H1 (cell line): ENCODE results near the gene SLC66A1. TPM values are rescaled to one million over a fixed set of nuclear protein-coding genes. Genes with fewer than 3 reads are reported as not detected.

ENCODE experiments used
- CTCF ChIA-PET: fragments of 300-600 bp; sonication (Branson Sonifier 250); formaldehyde crosslinking; loops from one replicate; lab custom pipeline; 2021; ENCODE audit not compliant: partially characterized antibody; lab: Charles Lee
- POLR2A ChIA-PET: fragments of 300-600 bp; sonication (Branson Sonifier 250); formaldehyde crosslinking; loops from one replicate; lab custom pipeline; 2021; ENCODE audit warnings: inconsistent platforms; ENCODE audit not compliant: partially characterized antibody; lab: Charles Lee
- DNase-seq, 2 experiments: peaks; one replicate each; pipeline versions ENCODE4 v3.0.0 to v3.0.0-alpha.2; 2010 to 2022; ENCODE audit warnings: low spot score in 2 of 2, low read depth in 1 of 2, mixed read lengths in 1 of 2
- FAIRE-seq: peaks from 2 replicates; lab custom pipeline; 2011; peaks lifted over from hg19 to GRCh38; lab: Jason Lieb, UNC
- H2AFZ ChIP-seq: 2 replicates; pipeline ENCODE4 v1.8.1; 2012; ENCODE audit warnings: low read length, inconsistent platforms
- H2AK5ac ChIP-seq: 2 replicates; pipeline ENCODE4 v1.6.1; 2013; ENCODE audit warnings: low read depth, low read length
- H2BK120ac ChIP-seq: replicated peaks from 2 replicates; pipeline ENCODE3; 2013; ENCODE audit warnings: low read depth, low read length, inconsistent platforms
- H2BK12ac ChIP-seq: 2 replicates; pipeline ENCODE4 v1.6.1; 2013; ENCODE audit warnings: low read depth, low read length
- H2BK15ac ChIP-seq: 2 replicates; pipeline ENCODE4 v1.6.1; 2013; ENCODE audit warnings: low read length
- H2BK20ac ChIP-seq: 2 replicates; pipeline ENCODE4 v1.6.1; 2013; ENCODE audit warnings: low read length
- H2BK5ac ChIP-seq: 2 replicates; pipeline ENCODE4 v1.6.1; 2013; ENCODE audit warnings: low read depth, low read length
- H3K14ac ChIP-seq: 2 replicates; pipeline ENCODE4 v1.6.1; 2013; ENCODE audit warnings: inconsistent platforms; ENCODE audit not compliant: insufficient read length
- H3K18ac ChIP-seq: 2 replicates; pipeline ENCODE4 v1.6.1; 2013; ENCODE audit warnings: low read length; ENCODE audit errors: extremely low read depth
- H3K23ac ChIP-seq: 2 replicates; pipeline ENCODE4 v1.6.1; 2013; ENCODE audit warnings: inconsistent platforms; ENCODE audit not compliant: insufficient read length
- H3K23me2 ChIP-seq: 2 replicates; pipeline ENCODE4 v1.6.1; 2013; ENCODE audit warnings: low read depth, low read length
- H3K27ac ChIP-seq: 2 replicates; pipeline ENCODE4 v1.6.1; 2011; ENCODE audit warnings: low read depth, low read length, inconsistent platforms
- H3K27me3 ChIP-seq, 4 experiments: replicated peaks in 1 of 4; 1 replicate in 1 of 4; 2 replicates in 3 of 4; pipeline versions ENCODE4 v1.6.1 to v1.8.1; 2011 to 2013; ENCODE audit warnings: low read length in 3 of 4, mild to moderate bottlenecking in 3 of 4, inconsistent platforms in 2 of 4, mixed read lengths in 2 of 4, moderate library complexity in 1 of 4; ENCODE audit not compliant: control insufficient read depth in 3 of 4, insufficient read depth in 3 of 4; ENCODE audit errors: extremely low read depth in 1 of 4
- H3K36me3 ChIP-seq, 4 experiments: 2 replicates each; pipeline versions ENCODE4 v1.6.1 to v1.8.1; 2011 to 2013; ENCODE audit warnings: mild to moderate bottlenecking in 4 of 4, low read length in 3 of 4, moderate library complexity in 2 of 4, control low read depth in 1 of 4, inconsistent platforms in 1 of 4; ENCODE audit not compliant: insufficient read depth in 4 of 4, control insufficient read depth in 2 of 4
- H3K4ac ChIP-seq: replicated peaks from 2 replicates; pipeline ENCODE3; 2013; ENCODE audit warnings: low read length, low read depth, mixed read lengths, inconsistent platforms; ENCODE audit not compliant: insufficient read length
- H3K4me1 ChIP-seq, 4 experiments: replicated peaks in 1 of 4; 1 replicate in 1 of 4; 2 replicates in 3 of 4; pipeline versions ENCODE4 v1.6.1 to v1.8.1; 2011 to 2013; ENCODE audit warnings: low read length in 3 of 4, inconsistent platforms in 2 of 4, mixed read lengths in 1 of 4; ENCODE audit not compliant: insufficient read depth in 4 of 4, control insufficient read depth in 3 of 4
- H3K4me2 ChIP-seq, 2 experiments: 2 replicates each; pipeline versions ENCODE4 v1.6.1 to v1.8.1; 2011 to 2013; ENCODE audit warnings: low read depth in 2 of 2, low read length in 2 of 2, control low read depth in 1 of 2, inconsistent platforms in 1 of 2, mild to moderate bottlenecking in 1 of 2; ENCODE audit not compliant: insufficient read depth in 1 of 2
- H3K4me3 ChIP-seq, 4 experiments: fragments of 200-600, 300-600 bp in 1 of 4; sonication (generic), shearing (Covaris generic), sonication (Bioruptor Twin) in 1 of 4; 2 replicates each; pipeline versions ENCODE4 v1.5.1 to v1.8.1; 2011 to 2016; ENCODE audit warnings: low read length in 4 of 4, low read depth in 3 of 4, control low read depth in 2 of 4, inconsistent platforms in 2 of 4, mild to moderate bottlenecking in 2 of 4, mixed read lengths in 1 of 4, moderate library complexity in 1 of 4; ENCODE audit not compliant: insufficient read depth in 2 of 4; ENCODE audit errors: extremely low read depth in 1 of 4
- H3K56ac ChIP-seq: replicated peaks from 2 replicates; pipeline ENCODE3; 2013; ENCODE audit warnings: low read depth, mild to moderate bottlenecking, mixed read lengths, low read length, inconsistent platforms; ENCODE audit not compliant: insufficient read length
- H3K79me1 ChIP-seq: 2 replicates; pipeline ENCODE4 v1.6.1; 2013; ENCODE audit warnings: low read depth, low read length, control low read depth
- H3K79me2 ChIP-seq, 2 experiments: 2 replicates each; pipeline versions ENCODE4 v1.6.1 to v1.8.1; 2012 to 2013; ENCODE audit warnings: low read length in 2 of 2, mild to moderate bottlenecking in 2 of 2, inconsistent platforms in 1 of 2; ENCODE audit not compliant: insufficient read depth in 2 of 2, control insufficient read depth in 1 of 2
- H3K9ac ChIP-seq, 4 experiments: replicated peaks in 1 of 4; 1 replicate in 1 of 4; 2 replicates in 3 of 4; pipeline versions ENCODE4 v1.6.1 to v1.8.1; 2011 to 2013; ENCODE audit warnings: low read depth in 3 of 4, low read length in 3 of 4, control low read depth in 2 of 4, mild to moderate bottlenecking in 2 of 4, moderate library complexity in 2 of 4, inconsistent platforms in 1 of 4; ENCODE audit errors: extremely low read depth in 1 of 4
- H3K9me3 ChIP-seq, 2 experiments: 2 replicates each; pipeline versions ENCODE4 v1.6.1 to v1.8.1; 2012 to 2013; ENCODE audit warnings: mild to moderate bottlenecking in 2 of 2, moderate library complexity in 2 of 2, control low read depth in 1 of 2, inconsistent platforms in 1 of 2, low read depth in 1 of 2, low read length in 1 of 2, mixed read lengths in 1 of 2; ENCODE audit not compliant: insufficient read depth in 2 of 2
- H4K20me1 ChIP-seq, 2 experiments: replicated peaks in 1 of 2; 2 replicates each; pipeline versions ENCODE3 to v1.8.1; 2011 to 2013; ENCODE audit warnings: inconsistent platforms in 2 of 2, low read length in 2 of 2, mild to moderate bottlenecking in 1 of 2; ENCODE audit not compliant: insufficient read depth in 2 of 2, control insufficient read depth in 1 of 2
- H4K5ac ChIP-seq: 2 replicates; pipeline ENCODE4 v1.6.1; 2013; ENCODE audit warnings: low read length, low read depth, mixed read lengths, inconsistent platforms; ENCODE audit not compliant: insufficient read length
- H4K8ac ChIP-seq: 2 replicates; pipeline ENCODE4 v1.8.0; 2013; ENCODE audit warnings: mild to moderate bottlenecking, moderate library complexity, low read length, inconsistent platforms; ENCODE audit not compliant: insufficient read depth; ENCODE audit errors: extremely low read depth
- H4K91ac ChIP-seq: replicated peaks from 2 replicates; pipeline ENCODE3; 2013; ENCODE audit warnings: low read length, mixed read lengths, inconsistent platforms; ENCODE audit not compliant: insufficient read length
- CREB1 ChIP-seq: IDR thresholded peaks from 2 replicates; pipeline ENCODE4 v1.6.1; 2012; ENCODE audit warnings: inconsistent platforms
- EGR1 ChIP-seq: IDR thresholded peaks from 2 replicates; pipeline ENCODE4 v1.6.1; 2011; ENCODE audit warnings: low read depth, low read length, borderline replicate concordance
- FOSL1 ChIP-seq: IDR thresholded peaks from 2 replicates; pipeline ENCODE4 v1.6.1; 2011; ENCODE audit warnings: mild to moderate bottlenecking, low read depth, low read length, moderate library complexity; ENCODE audit not compliant: insufficient read depth
- HDAC2 ChIP-seq, 2 experiments: fragments of 300-600 bp in 1 of 2; sonication (generic) in 1 of 2; IDR thresholded peaks; 2 replicates each; pipeline ENCODE4 v1.6.1; 2011 to 2012; ENCODE audit warnings: low read depth in 2 of 2, low read length in 2 of 2, mild to moderate bottlenecking in 2 of 2, moderate library complexity in 2 of 2, borderline replicate concordance in 1 of 2, inconsistent platforms in 1 of 2
- TAF1 ChIP-seq: IDR thresholded peaks from 2 replicates; pipeline ENCODE4 v1.6.1; 2011; ENCODE audit warnings: mild to moderate bottlenecking, low read depth, low read length
- TAF7 ChIP-seq: optimal IDR thresholded peaks from 2 replicates; pipeline ENCODE3; 2011; ENCODE audit warnings: low read depth, mild to moderate bottlenecking, inconsistent platforms, low read length, moderate library complexity, borderline replicate concordance
- TBP ChIP-seq: IDR thresholded peaks from 2 replicates; pipeline ENCODE4 v1.6.1; 2011; ENCODE audit warnings: low read depth, low read length, improper control_type of control experiment
- ZNF274 ChIP-seq: IDR thresholded peaks from 2 replicates; pipeline ENCODE4 v1.7.0; 2012; ENCODE audit warnings: low read length, borderline replicate concordance; ENCODE audit errors: extremely low read depth
- WGBS, 2 experiments: shearing (Covaris generic) in 1 of 2; methylation state at CpG; one replicate each; pipeline versions ENCODE4 v1.1.6 to v1.1.7; 2013 to 2015; ENCODE audit warnings: low lambda C conversion rate in 2 of 2, mixed read lengths in 2 of 2, inconsistent platforms in 1 of 2, low coverage in 1 of 2, missing lambda C conversion rate in 1 of 2; ENCODE audit not compliant: insufficient replicate concordance in 2 of 2, insufficient coverage in 1 of 2, insufficient read length in 1 of 2; ENCODE audit errors: extremely low coverage in 1 of 2, missing lambda C conversion rate in 1 of 2; 5-methylcytosine and 5-hydroxymethylcytosine counted together
- polyA plus RNA-seq, 7 experiments: library from polyadenylated mRNA; depleted of rRNA in 3 of 7; stranded (reverse) in 5 of 7; unstranded in 2 of 7; fragments of >200 nt in 5 of 7; fragments of 200-250 nt in 2 of 7; gene quantifications; 1 replicate in 5 of 7; 2 replicates in 1 of 7; 4 replicates in 1 of 7; pipeline versions ENCODE4 v1.2.1 to v1.2.3, GENCODE V29; 2011 to 2013; ENCODE audit warnings: missing spikeins in 2 of 7, mixed read lengths in 2 of 7
- total RNA-seq: library from RNA; stranded (reverse); fragmentation: NEBNext Ultra II Directional; extraction: Animal tissue kit (Norgen Biotek cat#: 25700); gene quantifications from 2 replicates; pipeline ENCODE4 v1.2.1, GENCODE V29; 2021

Gene SLC66A1
- total and polyA plus RNA-seq, 2 of the 8 experiments (the other 6 are each of a cell fraction or from before 2014, with no cell fraction given), result 16.8 to 27.9 TPM

DNA sequence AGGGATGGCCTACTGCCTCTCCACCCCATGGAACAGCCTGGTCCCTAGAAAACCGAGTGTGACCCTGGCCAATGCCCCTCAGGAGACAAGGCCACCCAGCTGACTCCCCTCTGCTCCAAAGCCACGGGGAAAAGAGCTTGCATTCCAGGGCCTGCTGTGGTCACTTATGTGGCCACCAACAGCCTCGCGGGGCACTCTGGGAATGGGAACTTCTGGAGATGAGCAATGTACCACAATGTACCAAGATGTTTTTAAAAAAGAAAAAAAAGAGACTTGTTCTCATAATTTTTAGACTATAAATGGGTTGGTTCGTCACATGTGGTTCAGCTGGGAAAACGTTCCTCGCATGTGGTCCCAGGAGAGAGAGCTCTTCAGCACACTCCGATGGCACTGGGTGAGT lies 62.8 kb downstream of the SLC66A1 start:
- DNase-seq, result no peak
- H4K91ac ChIP-seq, result no peak overlapping the region
- H4K8ac ChIP-seq, result no peak overlapping the region
- no peak overlapping the region for H3K4me3 ChIP-seq
- H3K18ac ChIP-seq, result no peak overlapping the region
- H3K79me1 ChIP-seq, result peaks cover 9% of the 10 kb centered on the region
- TF ChIP-seq ZNF274 (no peak), TBP (no peak), TAF1 (no peak), TAF7 (no peak), CREB1 (no peak), HDAC2 (IDR thresholded peaks at IDR 0.05; ENCODE audit: borderline replicate concordance in 1 of 2, low read depth in 2 of 2, low read length in 2 of 2) (no peak), EGR1 (no peak), FOSL1 (no peak)
- TF ChIP-seq, all 59 proteins: peak for 0
- Histone ChIP-seq H3K9ac (no peak overlapping the region), H3K14ac (no peak overlapping the region), H2AK5ac (no peak overlapping the region), H2BK20ac (no peak overlapping the region), H3K27ac (no peak overlapping the region), H2BK5ac (no peak overlapping the region), H2BK120ac (no peak overlapping the region), H2BK12ac (no peak overlapping the region), H4K5ac (no peak overlapping the region), H3K4ac (no peak overlapping the region), H3K36me3 (peaks cover 5 to 34% (median 15%) of the 10 kb centered on the region in 4 experiments; a peak in 6 of 8 replicates), H3K9me3 (no peaks in the 10 kb centered on the region), H4K20me1 (peaks cover 18 to 24% of the 10 kb centered on the region in 2 experiments), H3K79me2 (no peaks in the 10 kb centered on the region; a peak in 1 of 4 replicates), H2AFZ (no peak overlapping the region), H3K23me2 (no peaks in the 10 kb centered on the region), H2BK15ac (no peak overlapping the region), H3K4me2 (no peak overlapping the region), H3K4me1 (no peaks in the 10 kb centered on the region), H3K56ac (no peak overlapping the region), H3K27me3 (no peaks in the 10 kb centered on the region), H3K23ac (no peak overlapping the region)
- WGBS, 2 experiments, result 96% methylated on average over 8 of the region's 8 CpGs; no CpG with 5 or more reads in 1 of the 2 experiments
- POLR2A ChIA-PET, result interaction anchor here (1.1 kb wide), 1 partner anchor 9 kb away, joined by 3 read pairs; no protein-coding TSS in a partner anchor
- no peak for FAIRE-seq
- CTCF ChIA-PET, result interaction anchor here (0.8 to 9.2 kb wide), 27 partner anchors 10 to 429 kb away, joined by 3 to 68 read pairs (median 6); no protein-coding TSS in a partner anchor
